Kidney epithelial cell (primary cell): Measurements from ENCODE around the gene RETREG1. TPM values are rescaled to one million over a fixed set of nuclear protein-coding genes. Genes with fewer than 3 reads are reported as not detected.

Source experiments
- DNase-seq: peaks from one replicate; pipeline ENCODE4 v3.0.0-alpha.2; 2010; ENCODE audit warnings: low read depth
- H3K27me3 ChIP-seq: 2 replicates; pipeline ENCODE4 v1.6.0; 2011; ENCODE audit warnings: low read length; ENCODE audit not compliant: control insufficient read depth, insufficient read depth
- H3K36me3 ChIP-seq: 2 replicates; pipeline ENCODE4 v1.5.1; 2011; ENCODE audit warnings: low read length; ENCODE audit not compliant: control insufficient read depth, insufficient read depth
- H3K4me3 ChIP-seq: 2 replicates; pipeline ENCODE4 v1.5.1; 2011; ENCODE audit warnings: low read depth, mild to moderate bottlenecking, control low read depth, low read length
- CTCF ChIP-seq: IDR thresholded peaks from 2 replicates; pipeline ENCODE4 v1.5.1; 2011; ENCODE audit warnings: mild to moderate bottlenecking, moderate library complexity, low read length, control low read depth, inconsistent platforms; ENCODE audit not compliant: insufficient read depth, poor library complexity, severe bottlenecking
- total RNA-seq: library from RNA; depleted of rRNA; stranded (reverse); fragments of >200 nt; gene quantifications from 2 replicates; pipeline ENCODE4 v1.2.3, GENCODE V29; 2015

RETREG1 gene
- total RNA-seq, result 14.8 and 17.0 TPM in 2 replicates

GRCh38 chr5:16616536-16617273, at the start of gene RETREG1:
TSS of gene RETREG1 (minus strand) at chr5:16616997. CDS start at chr5:16616971, 26 bp downstream.
- peak within 1 kb of the TSS; percentile 61 for H3K4me3 ChIP-seq
- H3K27me3 ChIP-seq, result peaks cover 7% of the 10 kb centered on the region
- TF ChIP-seq CTCF, result no peak
- no peaks in the 10 kb centered on the region for H3K36me3 ChIP-seq
- DNase-seq, result no peak

GRCh38 chr5:16666130-16666882, 49.5 kb upstream of the RETREG1 start:
- Histone ChIP-seq H3K4me3 (no peak overlapping the region), H3K36me3 (no peaks in the 10 kb centered on the region)
- TF ChIP-seq CTCF, result no peak

GRCh38 chr5:16665601-16666000, 48.8 kb upstream of the RETREG1 start:
- no peak for DNase-seq
- no peak for TF ChIP-seq CTCF
- H3K27me3 ChIP-seq, result no peaks in the 10 kb centered on the region
- H3K36me3 ChIP-seq, result no peaks in the 10 kb centered on the region
- no peak overlapping the region for H3K4me3 ChIP-seq

More at GRCh38 chr5:16666130-16666882, 49.5 kb upstream of the RETREG1 start:
- no peaks in the 10 kb centered on the region for H3K27me3 ChIP-seq
- DNase-seq, result peak; percentile 18

- no peaks in the 10 kb centered on the region for H3K36me3 ChIP-seq
- H3K27me3 ChIP-seq, result no peaks in the 10 kb centered on the region
- no peak overlapping the region for H3K4me3 ChIP-seq
- no peak for TF ChIP-seq CTCF
- no peak for DNase-seq
Measured at GRCh38 chr5:16664368-16664767, 47.6 kb upstream of the RETREG1 start.

GRCh38 chr5:16663840-16664239, 47.0 kb upstream of the RETREG1 start:
- H3K36me3 ChIP-seq, result no peaks in the 10 kb centered on the region
- no peak for TF ChIP-seq CTCF
- no peak overlapping the region for H3K4me3 ChIP-seq
- no peak for DNase-seq
- no peaks in the 10 kb centered on the region for H3K27me3 ChIP-seq

GRCh38 chr5:16661713-16662112, 44.9 kb upstream of the RETREG1 start:
- TF ChIP-seq CTCF, result no peak
- no peaks in the 10 kb centered on the region for H3K27me3 ChIP-seq
- H3K36me3 ChIP-seq, result no peaks in the 10 kb centered on the region
- no peak for DNase-seq
- H3K4me3 ChIP-seq, result no peak overlapping the region
